ENCODE measurements around the gene SPATA31D4.
"Not testable (repeated sequence)": the region's sequence is repeated elsewhere in the genome, so short reads cannot be mapped to it uniquely, and the experiment has no call there.

SPATA31D4 gene

DNA sequence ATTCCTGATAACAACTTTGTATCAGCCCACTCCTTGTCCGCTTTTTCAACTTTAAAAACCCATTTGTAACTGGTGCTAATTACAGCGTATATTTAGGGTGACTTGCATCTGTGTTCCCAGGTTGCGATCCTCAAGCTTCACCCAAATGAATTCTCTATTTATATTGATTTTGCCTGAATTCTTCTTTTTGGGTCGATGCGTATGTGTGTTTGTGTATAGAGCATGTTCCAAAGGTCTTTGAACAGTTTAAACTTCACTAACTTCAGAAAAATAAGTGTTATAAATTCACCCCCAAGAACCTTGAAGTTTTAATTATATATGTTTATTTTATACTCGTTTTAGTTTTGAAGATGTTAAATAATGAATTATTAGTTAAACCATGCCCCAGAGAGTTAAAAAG, 16.1 kb upstream of the SPATA31D4 start:
- no peak for TF ChIP-seq CTCF (IDR thresholded peaks at IDR 0.05; ENCODE audit: control insufficient read depth, extremely low read depth, insufficient read depth)
- no peak for DNase-seq (ENCODE audit: low read depth)
- H3K4me3 ChIP-seq (ENCODE audit: low read depth, low read length), result no peak overlapping the region

- H3K4me3 ChIP-seq (ENCODE audit: low read depth, low read length), result no peak overlapping the region
- TF ChIP-seq CTCF (IDR thresholded peaks at IDR 0.05; ENCODE audit: control insufficient read depth, extremely low read depth, insufficient read depth), result no peak
- no peak for DNase-seq (ENCODE audit: low read depth)
Measured at GRCh38 chr9:81915801-81916505, 12.3 kb upstream of the SPATA31D4 start.

DNA sequence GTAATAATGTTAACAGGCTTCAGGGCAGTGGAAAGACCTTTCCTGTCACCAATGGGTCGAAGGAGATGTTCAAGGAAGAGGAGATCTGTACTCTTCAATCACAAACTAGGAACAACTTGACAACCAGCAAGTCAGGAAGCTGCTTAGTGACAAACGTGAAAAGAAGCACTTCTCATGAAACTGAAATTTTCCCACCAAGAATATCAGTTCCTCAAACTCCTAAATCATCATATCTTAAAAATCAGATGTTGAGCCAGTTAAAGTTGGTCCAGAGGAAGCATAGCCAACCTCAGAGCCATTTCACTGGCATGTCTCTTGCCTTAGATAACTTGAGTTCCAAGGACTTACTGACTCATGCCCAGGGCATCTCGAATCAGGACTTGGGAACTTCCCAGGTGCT, 9.7 kb upstream of the SPATA31D4 start:
- DNase-seq (ENCODE audit: low read depth); H3K4me3 ChIP-seq (ENCODE audit: low read depth, low read length): not testable (repeated sequence)

DNA sequence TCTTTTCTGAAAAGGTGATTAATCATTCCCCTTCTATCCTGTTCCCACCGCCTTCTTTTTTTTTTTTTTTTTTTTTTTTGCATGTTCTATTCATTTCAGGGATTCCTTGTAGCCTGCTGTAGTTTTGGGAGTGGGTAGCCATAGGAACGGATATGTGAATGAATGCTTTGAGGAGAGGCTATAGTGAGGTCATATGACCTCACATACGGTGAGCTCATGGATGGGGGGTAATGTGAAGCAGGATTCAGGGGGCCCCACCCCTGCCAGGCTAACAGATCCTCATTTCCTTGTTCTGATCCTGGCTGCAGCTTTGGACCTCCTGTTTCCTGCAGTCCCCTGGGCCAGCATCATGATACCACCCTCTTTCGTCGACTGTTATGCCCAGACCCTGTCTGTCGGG, 1.9 kb downstream of the SPATA31D4 start:
- H3K4me3 ChIP-seq (ENCODE audit: low read depth, low read length); DNase-seq (ENCODE audit: low read depth): not testable (repeated sequence)

DNA sequence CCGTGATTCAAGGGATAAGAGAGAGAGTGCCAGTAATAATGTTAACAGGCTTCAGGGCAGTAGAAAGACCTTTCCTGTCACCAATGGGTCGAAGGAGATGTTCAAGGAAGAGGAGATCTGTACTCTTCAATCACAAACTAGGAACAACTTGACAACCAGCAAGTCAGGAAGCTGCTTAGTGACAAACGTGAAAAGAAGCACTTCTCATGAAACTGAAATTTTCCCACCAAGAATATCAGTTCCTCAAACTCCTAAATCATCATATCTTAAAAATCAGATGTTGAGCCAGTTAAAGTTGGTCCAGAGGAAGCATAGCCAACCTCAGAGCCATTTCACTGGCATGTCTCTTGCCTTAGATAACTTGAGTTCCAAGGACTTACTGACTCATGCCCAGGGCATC, 5.3 kb downstream of the SPATA31D4 start:
- H3K4me3 ChIP-seq (ENCODE audit: low read depth, low read length); DNase-seq (ENCODE audit: low read depth): not testable (repeated sequence)

DNA sequence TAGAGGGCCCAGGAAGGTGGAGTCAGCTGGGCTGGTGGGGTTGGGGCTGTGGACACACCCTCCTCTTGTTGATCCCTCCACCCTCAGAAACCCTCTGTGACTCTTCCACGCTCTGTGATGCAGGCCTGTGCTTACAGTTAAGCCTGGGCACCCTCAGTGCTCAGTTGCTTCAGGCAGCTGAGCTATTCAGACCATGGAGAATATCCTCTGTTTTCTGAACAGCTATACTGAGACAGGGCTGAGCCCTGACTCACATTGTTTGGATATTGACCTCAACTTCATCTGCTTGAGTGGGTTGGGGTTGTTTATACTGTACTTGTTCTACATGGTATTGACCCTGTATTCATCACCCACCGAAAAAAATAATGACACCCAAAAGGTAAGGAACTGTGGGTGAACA, 15.2 kb downstream of the SPATA31D4 start, which contains the start of gene SPATA31D3:
SPATA31D3 (plus strand) TSS at position 108 of the 400 bp plus-strand sequence; CDS start at position 194, 86 bp downstream.
- DNase-seq (ENCODE audit: low read depth); H3K4me3 ChIP-seq (ENCODE audit: low read depth, low read length): not testable (repeated sequence)

- not testable (repeated sequence) for H3K4me3 ChIP-seq (ENCODE audit: low read depth, low read length); DNase-seq (ENCODE audit: low read depth)
Measured at GRCh38 chr9:81948650-81949049, 20.4 kb downstream of the SPATA31D4 start.

DNA sequence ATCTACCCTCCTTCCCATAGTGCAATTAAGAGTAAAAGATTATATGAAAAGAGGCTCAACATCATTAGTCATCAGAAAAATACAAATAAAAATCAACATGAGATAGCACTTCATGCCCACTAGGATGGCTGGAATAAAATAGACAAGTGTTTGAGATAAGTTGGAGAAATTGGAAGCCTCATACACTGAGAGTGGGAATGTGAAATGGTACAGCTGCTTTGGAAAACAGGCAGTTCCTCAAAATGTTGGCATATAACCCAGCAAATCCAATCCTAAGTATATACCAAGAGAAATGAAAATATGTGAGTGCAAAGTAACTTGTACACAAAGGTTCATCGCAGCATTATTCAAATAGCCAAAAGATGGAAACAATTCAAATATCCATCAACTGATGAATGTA, 24.9 kb downstream of the SPATA31D4 start:
- H3K4me3 ChIP-seq (ENCODE audit: low read depth, low read length), result no peak overlapping the region
- no peak for TF ChIP-seq CTCF (IDR thresholded peaks at IDR 0.05; ENCODE audit: control insufficient read depth, extremely low read depth, insufficient read depth)
- DNase-seq (ENCODE audit: low read depth), result no peak

GRCh38 chr9:81955625-81956024, 27.4 kb downstream of the SPATA31D4 start:
- DNase-seq (ENCODE audit: low read depth), result no peak
- no peak overlapping the region for H3K4me3 ChIP-seq (ENCODE audit: low read depth, low read length)
- no peak for TF ChIP-seq CTCF (IDR thresholded peaks at IDR 0.05; ENCODE audit: control insufficient read depth, extremely low read depth, insufficient read depth)

Measured in LNCaP clone FGC (cell line).